ENCODE measurements around the gene APOL3. TPM values are rescaled to one million over a fixed set of nuclear protein-coding genes. Genes with fewer than 3 reads are reported as not detected.
A peak's percentile ranks its signal among the peaks of the same experiment; 100 is the strongest.
"Not testable (repeated sequence)": the region's sequence is repeated elsewhere in the genome, so short reads cannot be mapped to it uniquely, and the experiment has no call there.

APOL3 gene
- total RNA-seq, 1 experiment from 2014 or later = not detected

DNA sequence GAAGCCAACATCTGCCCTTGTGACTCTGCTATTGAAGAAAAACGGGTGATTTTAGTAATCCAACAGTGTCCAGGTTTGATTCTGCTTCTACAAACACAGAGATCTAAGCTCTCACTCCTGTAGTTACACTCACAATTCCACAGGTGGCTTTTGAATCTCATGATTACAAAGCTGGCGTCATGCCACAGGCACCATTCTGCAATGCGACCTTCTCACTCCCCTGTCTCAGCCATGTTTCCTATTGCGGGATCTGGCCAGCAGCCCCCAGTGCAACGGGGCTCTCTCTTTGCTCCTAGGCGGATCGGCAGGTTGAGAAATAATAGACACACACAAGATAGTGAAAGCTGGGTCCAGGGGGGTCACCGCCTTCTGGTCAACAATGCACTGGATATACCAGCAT is 42.4 kb upstream of the APOL3 start:
- H3K4me2 ChIP-seq (ENCODE audit: low read length) = peak overlapping the region; percentile 81
- intact Hi-C loops (cut with micrococcal nuclease) = loop anchor here (2.0 kb wide), 1 partner anchor 18 kb away; no protein-coding TSS in a partner anchor

GRCh38 chr22:36201630-36202319 is 41.2 kb upstream of the APOL3 start, which contains the start of gene APOL4:
TSS of gene APOL4 (minus strand) at chr22:36201809. CDS start at chr22:36201734, 75 bp downstream.
- Histone ChIP-seq H4K20me1 (ENCODE audit: low read length) (no peaks in the 10 kb centered on the region), H3K27ac (ENCODE audit: low read length) (no peak within 1 kb of the TSS), H3K4me2 (ENCODE audit: low read length) (peak within 1 kb of the TSS; percentile 81; the same call in 1 of the 2 replicates), H3K27me3 (ENCODE audit: low read length) (no peaks in the 10 kb centered on the region), H3F3A (ENCODE audit: low read length, unreplicated experiment) (no peaks in the 10 kb centered on the region), H3K9ac (ENCODE audit: low read length) (no peak within 1 kb of the TSS), H3K4me3 (ENCODE audit: low read length) (no peak within 1 kb of the TSS; the same call in 1 of the 2 replicates), H3K36me3 (ENCODE audit: low read depth, low read length) (no peaks in the 10 kb centered on the region), H3K9me3 (ENCODE audit: low read length) (no peaks in the 10 kb centered on the region), H2AFZ (ENCODE audit: low read length) (no peak within 1 kb of the TSS), H3K9me2 (replicated peaks; ENCODE audit: low read length) (no peaks in the 10 kb centered on the region), H3K4me1 (ENCODE audit: insufficient read depth, low read length) (peaks cover 5% of the 10 kb centered on the region; the same call in 1 of the 2 replicates), H3K79me2 (ENCODE audit: low read length) (no peaks in the 10 kb centered on the region)
- ATAC-seq (no peak), DNase-seq (no peak)
- intact Hi-C loops (cut with micrococcal nuclease) = loop anchor here (2.0 kb wide), 1 partner anchor 19 kb away; no protein-coding TSS in a partner anchor
- CTCF ChIA-PET = no interaction called here
- POLR2A ChIA-PET (ENCODE audit: unreplicated experiment) = no interaction called here
- no peak for TF ChIP-seq EZH2 (IDR thresholded peaks at IDR 0.05; ENCODE audit: low read length, unreplicated experiment)
- TF ChIP-seq EZH2phosphoT487 (IDR thresholded peaks at IDR 0.05; ENCODE audit: borderline replicate concordance, low read length) = no peak
- TF ChIP-seq, protein P1, sequence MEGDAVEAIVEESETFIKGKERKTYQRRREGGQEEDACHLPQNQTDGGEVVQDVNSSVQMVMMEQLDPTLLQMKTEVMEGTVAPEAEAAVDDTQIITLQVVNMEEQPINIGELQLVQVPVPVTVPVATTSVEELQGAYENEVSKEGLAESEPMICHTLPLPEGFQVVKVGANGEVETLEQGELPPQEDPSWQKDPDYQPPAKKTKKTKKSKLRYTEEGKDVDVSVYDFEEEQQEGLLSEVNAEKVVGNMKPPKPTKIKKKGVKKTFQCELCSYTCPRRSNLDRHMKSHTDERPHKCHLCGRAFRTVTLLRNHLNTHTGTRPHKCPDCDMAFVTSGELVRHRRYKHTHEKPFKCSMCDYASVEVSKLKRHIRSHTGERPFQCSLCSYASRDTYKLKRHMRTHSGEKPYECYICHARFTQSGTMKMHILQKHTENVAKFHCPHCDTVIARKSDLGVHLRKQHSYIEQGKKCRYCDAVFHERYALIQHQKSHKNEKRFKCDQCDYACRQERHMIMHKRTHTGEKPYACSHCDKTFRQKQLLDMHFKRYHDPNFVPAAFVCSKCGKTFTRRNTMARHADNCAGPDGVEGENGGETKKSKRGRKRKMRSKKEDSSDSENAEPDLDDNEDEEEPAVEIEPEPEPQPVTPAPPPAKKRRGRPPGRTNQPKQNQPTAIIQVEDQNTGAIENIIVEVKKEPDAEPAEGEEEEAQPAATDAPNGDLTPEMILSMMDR (conservative IDR thresholded peaks at IDR 0.05; ENCODE audit: low read depth, low read length) = no peak
- no TSS peak for BruUV-seq (replicated peaks)

More for the DNA sequence above, 42.4 kb upstream of the APOL3 start:
- H4K20me1 ChIP-seq (ENCODE audit: low read length); H3K4me1 ChIP-seq (ENCODE audit: insufficient read depth, low read length); H3F3A ChIP-seq (ENCODE audit: low read length, unreplicated experiment); BruUV-seq (replicated peaks); H3K9ac ChIP-seq (ENCODE audit: low read length); H3K79me2 ChIP-seq (ENCODE audit: low read length); CTCF ChIA-PET; POLR2A ChIA-PET (ENCODE audit: unreplicated experiment); H3K27me3 ChIP-seq (ENCODE audit: low read length); H3K9me2 ChIP-seq (replicated peaks; ENCODE audit: low read length); H3K36me3 ChIP-seq (ENCODE audit: low read depth, low read length); H3K9me3 ChIP-seq (ENCODE audit: low read length): not testable (repeated sequence)
- Histone ChIP-seq H3K4me3 (ENCODE audit: low read length) (peak overlapping the region; percentile 60), H3K27ac (ENCODE audit: low read length) (0 out of 2 replicates have a peak overlapping the region, but pooled peaks have one; percentile 11), H2AFZ (ENCODE audit: low read length) (peak overlapping the region; percentile 71)
- TF ChIP-seq, protein P1 (conservative IDR thresholded peaks at IDR 0.05; ENCODE audit: low read depth, low read length) = 0 out of 2 replicates have a peak, but pooled peaks have one; percentile 9
- peak; percentile 43 for DNase-seq
- peak; percentile 42 for ATAC-seq

GRCh38 chr22:36201025-36201424 is 40.5 kb upstream of the APOL3 start:
- ATAC-seq; CTCF ChIA-PET; H3K4me2 ChIP-seq (ENCODE audit: low read length); H3K27me3 ChIP-seq (ENCODE audit: low read length); H3K9me3 ChIP-seq (ENCODE audit: low read length); H2AFZ ChIP-seq (ENCODE audit: low read length); BruUV-seq (replicated peaks); H3K9me2 ChIP-seq (replicated peaks; ENCODE audit: low read length); H3K27ac ChIP-seq (ENCODE audit: low read length); DNase-seq; H3K9ac ChIP-seq (ENCODE audit: low read length); POLR2A ChIA-PET (ENCODE audit: unreplicated experiment); H3K4me3 ChIP-seq (ENCODE audit: low read length); intact Hi-C loops (cut with micrococcal nuclease); H3F3A ChIP-seq (ENCODE audit: low read length, unreplicated experiment); H4K20me1 ChIP-seq (ENCODE audit: low read length); H3K36me3 ChIP-seq (ENCODE audit: low read depth, low read length); H3K79me2 ChIP-seq (ENCODE audit: low read length); H3K4me1 ChIP-seq (ENCODE audit: insufficient read depth, low read length): not testable (repeated sequence)
